ENCODE results near the gene ITGA11.

ITGA11 gene, protein sequence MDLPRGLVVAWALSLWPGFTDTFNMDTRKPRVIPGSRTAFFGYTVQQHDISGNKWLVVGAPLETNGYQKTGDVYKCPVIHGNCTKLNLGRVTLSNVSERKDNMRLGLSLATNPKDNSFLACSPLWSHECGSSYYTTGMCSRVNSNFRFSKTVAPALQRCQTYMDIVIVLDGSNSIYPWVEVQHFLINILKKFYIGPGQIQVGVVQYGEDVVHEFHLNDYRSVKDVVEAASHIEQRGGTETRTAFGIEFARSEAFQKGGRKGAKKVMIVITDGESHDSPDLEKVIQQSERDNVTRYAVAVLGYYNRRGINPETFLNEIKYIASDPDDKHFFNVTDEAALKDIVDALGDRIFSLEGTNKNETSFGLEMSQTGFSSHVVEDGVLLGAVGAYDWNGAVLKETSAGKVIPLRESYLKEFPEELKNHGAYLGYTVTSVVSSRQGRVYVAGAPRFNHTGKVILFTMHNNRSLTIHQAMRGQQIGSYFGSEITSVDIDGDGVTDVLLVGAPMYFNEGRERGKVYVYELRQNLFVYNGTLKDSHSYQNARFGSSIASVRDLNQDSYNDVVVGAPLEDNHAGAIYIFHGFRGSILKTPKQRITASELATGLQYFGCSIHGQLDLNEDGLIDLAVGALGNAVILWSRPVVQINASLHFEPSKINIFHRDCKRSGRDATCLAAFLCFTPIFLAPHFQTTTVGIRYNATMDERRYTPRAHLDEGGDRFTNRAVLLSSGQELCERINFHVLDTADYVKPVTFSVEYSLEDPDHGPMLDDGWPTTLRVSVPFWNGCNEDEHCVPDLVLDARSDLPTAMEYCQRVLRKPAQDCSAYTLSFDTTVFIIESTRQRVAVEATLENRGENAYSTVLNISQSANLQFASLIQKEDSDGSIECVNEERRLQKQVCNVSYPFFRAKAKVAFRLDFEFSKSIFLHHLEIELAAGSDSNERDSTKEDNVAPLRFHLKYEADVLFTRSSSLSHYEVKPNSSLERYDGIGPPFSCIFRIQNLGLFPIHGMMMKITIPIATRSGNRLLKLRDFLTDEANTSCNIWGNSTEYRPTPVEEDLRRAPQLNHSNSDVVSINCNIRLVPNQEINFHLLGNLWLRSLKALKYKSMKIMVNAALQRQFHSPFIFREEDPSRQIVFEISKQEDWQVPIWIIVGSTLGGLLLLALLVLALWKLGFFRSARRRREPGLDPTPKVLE

DNA sequence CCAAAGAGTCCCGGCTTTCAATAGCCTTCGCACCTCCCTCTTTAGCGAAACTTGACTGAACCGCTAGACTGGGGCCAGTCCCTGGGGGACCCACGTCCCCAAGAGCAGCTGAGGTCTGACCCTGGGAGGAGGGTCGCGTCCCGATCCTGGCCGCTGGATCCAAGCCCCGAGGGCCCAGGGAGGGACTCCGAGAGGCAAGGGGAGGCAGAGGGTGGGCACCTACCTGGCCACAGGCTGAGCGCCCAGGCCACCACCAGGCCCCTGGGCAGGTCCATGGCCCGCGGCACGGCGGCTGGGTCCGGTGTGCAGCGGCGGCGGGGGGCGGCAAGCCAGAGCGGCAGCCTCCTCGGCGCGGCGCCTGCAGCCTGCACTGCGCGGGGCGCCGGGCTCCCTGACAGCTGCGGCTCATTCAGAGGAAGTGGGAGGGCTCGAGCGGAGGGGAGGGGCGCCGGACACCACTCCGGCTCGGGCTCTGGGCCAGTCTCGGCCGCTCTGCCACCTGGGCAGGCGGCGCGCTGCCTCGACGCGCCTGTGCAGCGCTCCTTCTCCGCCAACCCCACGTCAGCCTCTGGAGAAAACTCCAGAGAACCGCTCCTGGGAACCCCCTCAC, at the start of gene ITGA11:
Gene ITGA11 (minus strand): TSS at position 372 of the 610 bp plus-strand sequence. CDS start 97 bp downstream, at position 275.
- DNase-seq (ENCODE audit: low spot score): peak; percentile 85

DNA sequence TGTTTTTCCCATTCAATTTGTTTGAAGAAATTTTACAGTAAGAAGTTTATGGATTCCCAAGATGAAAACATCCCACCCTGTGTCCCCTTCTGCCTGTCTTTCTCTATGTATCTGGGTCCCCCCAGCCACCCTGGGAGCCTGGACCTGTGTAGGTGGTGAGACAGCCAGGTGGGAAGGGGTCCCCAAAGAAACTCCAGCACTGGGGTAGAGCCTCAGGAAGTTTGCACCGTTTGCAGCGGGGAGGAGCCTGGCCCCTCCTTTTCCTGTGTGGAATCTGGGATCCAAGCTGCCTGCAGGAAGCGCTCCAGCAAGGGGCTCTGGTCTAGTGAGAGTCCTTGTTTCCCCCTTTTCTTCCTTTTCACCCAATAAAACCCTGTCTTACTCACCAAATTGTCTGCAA, 49.4 kb upstream of the ITGA11 start:
- no peak for DNase-seq (ENCODE audit: low spot score)

DNA sequence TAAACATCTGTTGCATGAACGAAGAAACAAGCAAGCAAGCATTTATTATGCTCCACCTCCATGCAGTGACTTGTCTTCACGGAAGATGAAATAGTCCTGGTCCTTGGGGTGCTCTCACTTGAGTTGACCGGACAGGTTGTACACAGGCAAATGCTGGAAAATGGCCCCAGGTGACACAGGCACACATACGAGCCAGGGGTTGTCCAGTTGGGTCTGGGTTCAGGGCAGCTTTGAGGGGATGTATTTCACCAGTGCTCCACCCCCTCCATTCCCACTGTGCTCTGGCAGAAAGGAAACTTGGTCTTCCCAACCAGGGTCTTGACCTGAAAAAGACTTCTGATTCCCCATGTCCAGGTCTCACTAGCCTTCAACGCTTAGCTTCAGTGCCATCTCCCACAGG, 48.3 kb upstream of the ITGA11 start:
- DNase-seq (ENCODE audit: low spot score): no peak

DNA sequence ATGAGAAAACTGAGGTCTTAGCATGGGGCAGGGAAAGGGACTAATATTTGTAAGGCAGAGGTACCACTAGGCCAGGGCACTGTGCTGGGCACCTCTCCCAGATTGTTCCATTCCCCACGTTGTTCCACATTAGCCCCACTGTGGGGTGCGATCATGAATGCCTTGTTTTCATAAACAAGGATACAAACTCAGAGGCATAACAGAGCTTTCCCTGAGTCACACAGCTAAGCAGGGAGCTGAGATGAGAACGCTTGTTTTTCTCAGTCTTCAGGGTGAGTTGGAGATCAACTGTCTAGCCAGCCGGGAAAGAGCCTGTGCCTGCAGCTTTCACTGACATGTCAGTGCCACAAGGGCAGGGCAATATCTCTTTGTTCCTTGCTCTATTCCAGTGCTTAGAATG, 47.9 kb upstream of the ITGA11 start:
- no peak for DNase-seq (ENCODE audit: low spot score)

DNA sequence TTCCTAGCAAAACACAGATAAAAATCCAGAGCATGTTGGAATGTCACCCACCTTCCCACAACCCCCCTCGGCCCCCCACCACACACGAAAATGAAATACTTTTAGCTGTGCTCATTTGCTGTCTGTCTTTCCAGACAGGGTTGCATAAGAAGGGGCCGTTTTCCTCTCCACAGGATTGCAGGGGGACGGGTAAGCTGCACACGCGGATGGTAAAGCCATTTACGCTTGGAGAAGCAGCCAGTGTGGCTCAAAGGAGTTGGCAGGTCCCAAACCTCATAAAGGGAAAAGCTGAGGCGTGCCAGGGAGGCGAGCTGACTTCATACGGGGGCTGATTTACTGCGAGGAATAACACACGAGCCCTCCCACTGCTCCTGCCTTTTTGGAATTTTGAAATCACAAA, 47.4 kb upstream of the ITGA11 start:
- peak; percentile 89 for DNase-seq (ENCODE audit: low spot score)

DNA sequence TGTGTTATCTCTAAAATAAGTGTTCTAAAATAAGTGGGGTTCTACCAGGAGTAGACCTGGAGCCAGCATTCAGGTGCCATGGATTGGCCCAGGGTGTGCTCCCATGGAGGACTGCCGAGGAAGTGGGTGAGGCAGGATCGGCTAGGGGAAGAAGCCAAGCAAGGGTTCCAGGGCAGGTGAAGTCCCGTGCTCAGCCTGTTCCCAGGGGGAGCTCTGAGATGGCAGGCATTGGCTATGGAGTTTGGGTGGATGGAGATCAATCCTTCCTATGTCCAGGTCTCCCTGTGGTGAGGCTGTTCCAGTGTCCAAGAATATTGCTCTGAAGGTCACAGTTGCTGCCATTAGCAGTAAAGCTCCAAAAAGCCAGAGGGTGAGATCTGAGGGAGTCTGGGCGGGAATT, 46.9 kb upstream of the ITGA11 start:
- no peak for DNase-seq (ENCODE audit: low spot score)

DNA sequence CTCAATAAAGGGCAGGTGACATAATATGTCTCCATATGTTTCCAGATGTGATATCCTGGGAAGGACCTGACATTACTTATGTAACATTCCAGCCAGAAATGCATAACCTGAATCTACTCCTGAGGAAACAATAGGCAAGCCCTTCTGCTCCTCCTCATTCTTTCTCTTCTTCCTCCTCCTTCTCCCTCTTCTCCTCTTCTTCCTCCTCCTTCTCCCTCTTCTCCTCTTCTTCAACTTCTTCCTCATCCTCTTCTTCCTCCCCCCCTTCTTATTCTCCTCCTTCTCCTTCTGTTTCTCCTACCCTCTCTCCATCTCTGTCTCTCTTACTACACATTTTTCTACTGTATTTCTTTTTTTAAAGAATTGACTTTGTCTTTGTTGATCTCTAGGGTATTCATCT, 43.5 kb upstream of the ITGA11 start:
- DNase-seq (ENCODE audit: low spot score): no peak

DNA sequence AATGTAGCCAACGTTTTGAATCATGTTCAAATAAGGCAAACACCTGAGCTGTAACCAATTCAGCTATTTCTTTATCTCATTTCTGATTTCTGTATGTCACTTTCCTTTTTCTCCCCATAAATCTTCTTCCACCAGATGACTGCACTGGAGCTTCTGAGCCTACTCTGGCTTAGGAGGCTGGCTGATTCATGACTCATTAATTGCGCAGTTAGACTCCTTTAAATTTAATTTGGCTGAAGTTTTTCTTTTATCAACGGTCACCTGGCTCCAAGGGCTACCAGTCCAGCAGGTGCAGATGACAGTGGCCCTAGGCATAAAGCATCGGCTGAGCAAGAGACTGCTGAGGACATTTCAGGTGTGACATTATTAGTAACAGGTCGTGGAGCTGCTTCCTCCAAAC, 39.6 kb upstream of the ITGA11 start:
- no peak for DNase-seq (ENCODE audit: low spot score)

DNA sequence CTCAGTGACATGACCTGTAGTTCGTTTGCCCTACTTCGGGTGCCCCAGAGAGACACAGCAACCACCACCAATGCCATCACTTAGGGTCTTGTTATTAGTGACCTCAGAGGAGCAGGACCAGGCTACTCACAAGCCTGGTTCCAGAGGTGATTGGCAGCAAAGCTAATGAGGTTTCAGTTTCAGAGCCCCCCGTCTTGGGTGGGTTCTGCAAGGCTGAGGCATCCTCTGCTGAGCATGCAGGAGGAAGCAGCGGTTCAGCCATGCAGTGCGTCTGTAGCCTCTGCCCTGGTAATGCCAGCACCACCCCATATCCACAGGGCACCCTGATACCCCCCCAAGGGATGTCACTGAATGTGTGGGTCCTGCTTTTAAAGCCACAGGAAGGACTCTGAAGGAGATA, 39.0 kb upstream of the ITGA11 start:
- DNase-seq (ENCODE audit: low spot score): no peak

DNA sequence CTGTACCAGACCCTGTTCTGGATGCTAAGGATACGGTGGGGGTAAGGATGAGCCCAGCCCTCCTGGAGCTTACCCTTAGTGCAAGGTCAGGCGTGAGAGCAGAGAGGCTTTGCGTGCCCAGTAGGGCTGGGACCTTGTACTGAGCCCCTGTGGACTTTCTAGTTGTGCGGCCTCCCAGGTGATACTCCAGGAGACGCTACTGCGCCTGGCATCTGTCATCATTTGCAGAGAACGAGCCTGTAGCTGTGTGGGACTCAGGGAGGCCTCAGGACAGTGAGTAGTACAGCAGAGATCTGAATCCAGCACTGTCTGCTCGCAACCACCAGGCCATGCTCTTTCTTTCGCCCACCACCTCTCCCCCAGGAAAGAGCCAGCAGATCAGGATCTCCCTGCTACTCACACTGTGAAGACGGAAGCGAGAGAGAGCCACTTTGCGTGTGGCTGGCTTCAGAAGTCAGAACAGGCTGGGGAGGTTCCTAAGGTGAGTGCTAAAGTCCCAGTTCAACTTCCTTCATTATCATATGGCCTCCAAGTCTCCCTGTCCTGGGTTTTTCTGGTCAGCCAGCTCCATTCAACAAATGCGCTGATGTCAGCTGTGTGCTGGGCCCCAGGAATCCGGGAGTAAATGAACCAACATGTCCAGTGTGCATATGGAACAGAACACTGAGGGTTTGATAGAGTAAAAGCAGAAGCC, 38.2 kb upstream of the ITGA11 start:
- no peak for DNase-seq (ENCODE audit: low spot score)

DNA sequence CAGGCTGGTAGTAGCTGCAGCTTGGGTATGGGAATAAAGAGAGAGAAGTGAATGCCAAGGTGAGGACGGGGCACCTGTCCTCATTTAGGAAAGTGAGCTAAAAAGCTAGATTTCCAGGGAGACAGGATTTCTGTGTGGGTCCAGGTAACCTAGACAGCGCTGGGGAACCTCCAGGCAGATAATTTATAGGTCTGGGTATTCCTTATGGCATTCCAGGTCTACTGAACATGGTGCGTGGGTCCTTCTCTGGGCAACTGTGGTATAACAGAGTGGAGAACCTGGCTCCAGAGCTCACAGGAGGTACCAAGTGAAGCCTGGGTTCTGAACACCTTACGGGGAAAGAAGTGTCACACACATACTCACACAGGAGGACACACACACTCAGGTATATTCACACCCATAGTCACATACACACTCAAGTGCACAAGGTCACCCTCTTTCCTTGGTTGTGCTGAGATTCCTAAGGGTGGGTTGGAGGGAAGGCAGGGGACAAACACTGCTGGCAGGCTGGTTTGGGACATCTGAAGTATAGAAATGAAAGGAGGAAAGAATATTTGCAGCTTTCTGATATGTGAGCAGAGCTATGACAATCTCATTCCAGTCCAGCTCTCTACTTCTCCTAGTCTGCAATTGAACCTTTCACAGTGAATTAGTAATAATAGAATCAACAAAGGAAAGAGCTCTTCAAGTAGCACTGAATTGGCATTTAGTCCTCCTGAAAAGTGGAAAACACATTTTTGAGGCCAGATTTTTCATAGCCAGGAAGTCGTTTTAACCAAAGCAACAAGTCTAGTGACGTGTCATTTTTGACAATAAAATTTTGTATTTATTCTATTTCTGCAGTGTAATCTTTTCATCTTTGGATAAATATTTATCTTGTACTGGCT, 37.4 kb upstream of the ITGA11 start:
- DNase-seq (ENCODE audit: low spot score): peak; percentile 44

DNA sequence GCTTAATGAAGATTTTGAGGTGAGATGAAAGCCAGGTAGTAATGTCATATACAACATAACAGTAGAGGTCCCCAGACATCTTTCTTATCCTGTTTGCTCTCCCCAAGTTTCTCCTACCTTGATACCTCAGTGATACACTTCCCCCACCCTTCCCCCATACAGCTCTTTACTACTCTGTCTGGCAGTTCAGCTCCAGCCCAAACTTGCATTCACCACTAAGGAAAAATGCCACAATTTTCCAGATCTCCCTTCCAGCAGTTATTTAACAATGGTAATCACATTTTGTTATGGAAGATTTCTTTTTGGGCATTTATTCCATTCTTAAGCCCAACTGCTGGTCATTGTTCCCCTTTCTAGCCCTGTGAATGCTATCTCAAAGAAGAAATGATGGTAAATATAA, 34.9 kb upstream of the ITGA11 start:
- no peak for DNase-seq (ENCODE audit: low spot score)

DNA sequence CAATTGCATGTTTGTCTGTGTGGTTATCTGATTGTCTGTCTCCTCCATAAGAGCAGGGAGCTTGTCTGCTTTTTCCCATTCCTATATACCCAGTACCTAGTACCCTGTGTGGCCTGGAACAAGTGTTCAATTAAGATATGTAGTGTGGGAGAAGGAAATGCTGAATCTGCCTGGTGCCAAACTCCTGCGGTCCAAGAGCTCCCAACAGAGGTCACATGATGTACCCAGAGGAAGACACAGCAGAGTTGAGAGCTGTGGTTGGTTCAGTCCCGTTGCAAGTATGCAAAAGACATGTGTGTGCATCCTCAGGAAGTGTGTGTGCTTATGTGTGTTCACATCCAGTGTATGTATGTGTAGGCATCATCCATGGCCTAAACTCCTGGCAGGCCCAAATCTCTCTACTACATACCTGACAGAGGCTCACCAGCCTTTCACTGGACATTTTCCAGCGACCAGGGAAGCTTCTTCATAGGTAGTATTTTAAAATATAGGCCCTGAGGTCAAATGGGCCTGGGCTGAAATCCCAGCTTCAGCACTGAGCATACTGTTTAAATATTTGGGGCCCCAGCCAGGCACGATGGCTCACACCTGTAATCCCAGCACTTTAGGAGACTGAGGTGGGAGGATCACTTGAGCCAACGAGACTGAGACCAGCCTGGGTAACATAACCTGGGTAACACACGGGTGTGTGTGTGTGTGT, 34.0 kb upstream of the ITGA11 start:
- no peak for DNase-seq (ENCODE audit: low spot score)

DNA sequence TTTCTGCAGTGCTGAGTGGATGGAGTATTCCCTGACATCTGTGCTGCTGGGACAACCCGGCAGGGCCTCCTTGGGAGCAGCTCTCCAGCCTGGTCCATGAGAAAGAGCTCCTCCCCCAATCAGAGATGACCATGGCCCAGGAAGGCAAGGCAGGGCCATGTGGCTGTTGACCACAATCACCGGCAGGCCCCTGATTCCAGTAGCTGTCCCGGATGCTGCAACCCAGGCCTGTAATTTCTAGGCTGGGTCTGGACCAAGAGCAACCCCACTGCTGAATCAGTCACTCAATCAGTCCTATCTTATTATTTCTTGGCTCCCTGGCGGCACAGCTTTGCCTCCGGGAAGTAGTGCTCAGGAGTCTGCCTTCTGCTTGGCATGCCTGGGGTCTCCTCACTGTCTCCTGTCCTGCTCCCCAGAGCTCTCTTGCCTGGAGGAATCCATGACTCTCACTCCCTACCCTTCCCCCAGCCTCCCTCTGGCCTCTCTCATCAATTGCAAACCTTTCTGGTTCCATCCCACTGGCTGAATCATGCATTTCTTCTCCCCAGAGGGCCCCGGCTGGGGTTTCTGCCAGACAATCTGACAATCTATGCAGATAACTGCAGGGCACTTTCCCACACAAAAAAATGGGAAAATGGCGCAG, 32.6 kb upstream of the ITGA11 start:
- peak; percentile 75 for DNase-seq (ENCODE audit: low spot score)

DNA sequence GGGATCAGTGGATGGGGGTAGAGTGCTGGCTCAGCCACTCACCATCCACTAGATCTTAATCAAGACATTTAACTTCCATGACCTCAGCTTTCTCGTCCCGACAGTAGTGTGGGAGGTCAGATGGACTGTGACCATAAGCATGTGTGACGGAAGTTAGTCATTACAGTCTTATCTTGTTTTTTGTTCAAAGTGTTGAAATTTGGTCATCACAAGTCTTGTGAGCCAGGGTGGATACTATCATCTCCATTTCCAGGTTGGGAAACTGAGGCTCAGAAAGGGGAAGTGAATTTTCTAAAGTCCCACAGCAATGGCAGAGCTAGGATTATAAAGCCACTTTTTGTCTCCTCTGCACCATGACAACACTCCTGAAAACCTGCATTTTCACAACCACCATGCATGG, 32.0 kb upstream of the ITGA11 start:
- DNase-seq (ENCODE audit: low spot score): no peak

DNA sequence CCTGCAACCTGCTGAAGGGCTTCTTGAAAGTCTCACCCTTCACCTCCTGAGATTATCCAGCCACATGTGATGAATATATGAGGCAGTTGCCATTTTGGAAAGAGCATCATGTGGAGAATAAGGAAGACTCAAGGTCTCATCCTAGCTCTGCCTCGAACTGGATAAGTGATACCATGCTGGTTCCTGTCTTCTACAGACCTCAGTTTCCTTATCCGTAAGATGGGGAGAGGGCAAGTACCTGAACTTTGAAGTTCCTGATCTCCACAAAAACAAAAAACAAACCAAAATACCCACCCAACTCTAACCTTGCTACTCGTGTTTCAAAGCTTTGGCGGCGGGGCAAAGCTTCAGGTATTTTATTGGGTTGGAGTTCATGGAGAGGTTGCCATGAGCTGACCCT, 31.5 kb upstream of the ITGA11 start:
- DNase-seq (ENCODE audit: low spot score): no peak

DNA sequence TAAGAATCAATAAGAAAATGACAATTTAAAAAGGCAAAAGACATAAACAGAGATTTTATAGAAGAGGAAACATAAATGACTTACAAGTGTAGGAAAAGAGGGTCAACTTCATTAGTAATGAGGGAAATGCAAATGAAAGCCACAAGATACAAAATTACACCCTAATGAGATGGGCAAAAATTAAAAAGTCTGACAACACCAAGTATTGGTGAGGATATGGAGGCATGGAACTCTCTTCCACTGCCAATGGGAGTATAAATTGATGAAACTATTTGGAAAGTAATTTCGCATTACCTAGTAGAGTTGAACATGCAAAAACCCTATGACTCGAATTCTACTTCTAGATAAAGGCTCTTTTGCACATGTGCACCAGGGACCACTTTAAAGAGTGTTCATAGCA, 28.2 kb upstream of the ITGA11 start:
- no peak for DNase-seq (ENCODE audit: low spot score)

DNA sequence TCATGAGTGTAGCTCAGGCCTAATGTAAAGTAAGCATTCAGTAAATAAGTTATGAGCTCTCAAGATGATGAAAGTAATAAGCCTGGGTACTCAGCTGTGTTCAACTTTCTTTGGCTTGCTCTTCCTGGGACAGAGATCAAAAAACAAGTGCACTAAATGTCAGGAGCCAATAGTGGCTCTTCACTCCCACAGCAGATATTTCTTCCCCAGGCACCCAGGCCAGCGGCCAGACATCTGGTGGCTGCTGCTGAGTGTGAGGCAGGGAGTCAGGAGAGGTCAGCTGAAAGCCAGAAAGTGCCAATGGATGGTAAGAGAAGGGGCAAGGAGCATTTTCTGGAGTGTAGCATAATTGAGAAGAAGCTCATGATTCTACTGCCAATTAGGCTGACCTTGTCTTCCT, 18.2 kb upstream of the ITGA11 start:
- DNase-seq (ENCODE audit: low spot score): no peak

DNA sequence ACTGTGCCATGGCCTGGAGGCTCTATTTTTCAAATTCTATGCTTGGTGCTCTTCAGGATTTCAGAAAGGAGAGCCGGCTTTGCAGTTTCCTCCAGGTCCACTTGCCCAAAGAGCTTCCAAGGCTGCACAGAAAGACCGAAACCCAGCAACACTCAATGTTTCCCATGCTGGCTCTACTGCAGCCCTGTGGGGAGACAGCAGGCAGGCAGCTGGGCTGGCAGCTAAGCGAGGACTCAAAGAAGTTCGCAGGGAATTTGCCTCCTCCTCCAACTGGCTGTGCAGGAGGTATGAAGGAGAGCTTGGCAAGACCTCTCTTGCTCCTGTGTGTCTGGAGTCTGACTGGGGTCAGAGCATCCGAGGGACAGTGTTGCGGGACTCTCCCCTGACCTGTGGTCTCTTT, 17.4 kb upstream of the ITGA11 start:
- DNase-seq (ENCODE audit: low spot score): no peak
